NCI-H2171 (cell line): ENCODE results near the gene SDC3.
A peak's percentile ranks its signal among the peaks of the same experiment; 100 is the strongest.

Source experiments
- DNase-seq: peaks from one replicate; lab custom pipeline; 2025; lab: John Stamatoyannopoulos, UW

SDC3 gene

DNA sequence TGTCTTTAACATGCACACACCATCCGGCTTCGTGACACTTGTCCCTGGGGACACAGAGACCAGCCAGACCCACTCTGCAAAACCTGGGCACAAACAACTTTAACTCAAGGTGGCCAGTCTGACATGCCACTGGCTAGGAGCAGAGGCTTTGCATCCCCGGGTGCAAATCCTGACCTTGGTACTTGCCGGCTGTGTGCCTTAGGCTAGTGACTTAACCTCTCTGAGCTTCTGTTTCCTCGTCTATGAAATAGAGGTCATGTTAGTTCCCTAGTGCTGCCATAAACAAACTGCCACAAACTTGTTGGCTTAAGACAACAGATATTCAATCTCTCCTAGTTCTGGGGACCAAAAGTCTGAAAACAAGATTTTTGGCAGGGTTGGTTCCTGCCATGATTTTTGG is 60.4 kb downstream of the SDC3 start:
- DNase-seq = no peak

DNA sequence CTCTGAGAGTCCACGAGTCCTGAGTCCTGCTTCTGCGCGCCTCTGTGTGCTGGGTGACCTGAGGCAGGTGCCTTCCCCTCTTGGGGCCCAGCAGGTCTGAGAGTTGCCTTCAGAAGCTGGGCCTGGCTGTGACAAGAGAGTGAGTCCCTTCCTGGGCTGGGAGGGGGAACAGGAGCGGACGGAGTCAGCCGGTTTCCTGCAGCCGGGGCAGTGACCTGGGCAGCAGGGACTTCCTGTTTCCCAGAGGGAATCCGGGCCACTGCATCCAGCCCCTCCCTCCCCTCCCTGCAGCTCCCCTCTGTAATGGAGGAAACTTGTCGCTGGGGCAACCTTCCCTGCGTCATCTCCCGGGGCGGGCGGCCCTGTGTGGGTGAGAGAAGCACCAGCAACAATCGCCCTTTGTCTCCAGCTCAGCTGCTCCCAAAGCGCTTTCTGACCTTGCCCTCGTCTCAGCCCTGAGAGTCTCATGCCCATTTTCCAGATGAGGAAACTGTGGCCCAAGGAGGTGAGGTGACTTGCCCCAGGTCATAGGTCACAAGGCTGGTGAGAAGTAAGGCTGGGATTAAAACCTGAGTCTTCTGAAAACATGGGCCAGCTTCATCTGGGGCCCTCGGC is 61.1 kb downstream of the SDC3 start:
- no peak for DNase-seq

DNA sequence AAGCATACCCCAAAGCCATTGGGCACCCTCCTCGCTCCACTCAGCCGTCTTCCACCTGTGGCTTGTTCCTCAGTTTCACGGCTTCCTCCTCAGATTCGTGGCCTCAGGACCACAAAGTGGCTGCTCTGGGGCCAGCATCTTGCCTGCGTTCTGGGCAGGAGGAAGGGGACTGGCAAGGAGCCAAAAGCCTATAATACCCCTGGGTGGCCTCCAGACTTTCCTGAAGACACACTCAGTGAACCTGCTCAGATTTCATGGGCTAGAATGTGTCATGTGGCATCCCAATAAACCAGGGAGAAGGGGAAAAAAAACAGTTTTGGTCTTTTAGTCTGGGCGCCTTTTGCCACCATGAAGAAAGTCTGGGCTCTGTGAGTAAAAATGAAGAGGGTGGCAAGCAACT is 62.0 kb downstream of the SDC3 start:
- DNase-seq = no peak

DNA sequence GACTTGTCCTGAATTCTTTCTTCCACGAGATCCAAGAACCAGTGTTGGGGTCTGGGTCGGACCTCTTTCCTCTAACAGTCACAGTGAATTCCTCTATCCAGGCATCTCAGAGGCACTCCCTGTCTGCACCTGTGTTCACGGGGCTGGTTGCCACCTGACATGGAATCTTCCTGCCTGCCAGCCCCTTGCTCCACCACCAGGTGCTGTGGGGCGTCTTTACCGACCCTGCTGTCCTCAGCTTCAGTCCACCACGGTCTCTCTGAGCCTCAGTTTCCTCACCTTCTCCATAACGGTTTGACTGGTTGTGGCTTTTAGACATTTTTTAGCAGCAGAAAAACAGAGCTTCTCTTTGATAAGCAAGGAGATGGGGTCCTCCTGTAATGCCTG is 62.7 kb downstream of the SDC3 start:
- DNase-seq = no peak

DNA sequence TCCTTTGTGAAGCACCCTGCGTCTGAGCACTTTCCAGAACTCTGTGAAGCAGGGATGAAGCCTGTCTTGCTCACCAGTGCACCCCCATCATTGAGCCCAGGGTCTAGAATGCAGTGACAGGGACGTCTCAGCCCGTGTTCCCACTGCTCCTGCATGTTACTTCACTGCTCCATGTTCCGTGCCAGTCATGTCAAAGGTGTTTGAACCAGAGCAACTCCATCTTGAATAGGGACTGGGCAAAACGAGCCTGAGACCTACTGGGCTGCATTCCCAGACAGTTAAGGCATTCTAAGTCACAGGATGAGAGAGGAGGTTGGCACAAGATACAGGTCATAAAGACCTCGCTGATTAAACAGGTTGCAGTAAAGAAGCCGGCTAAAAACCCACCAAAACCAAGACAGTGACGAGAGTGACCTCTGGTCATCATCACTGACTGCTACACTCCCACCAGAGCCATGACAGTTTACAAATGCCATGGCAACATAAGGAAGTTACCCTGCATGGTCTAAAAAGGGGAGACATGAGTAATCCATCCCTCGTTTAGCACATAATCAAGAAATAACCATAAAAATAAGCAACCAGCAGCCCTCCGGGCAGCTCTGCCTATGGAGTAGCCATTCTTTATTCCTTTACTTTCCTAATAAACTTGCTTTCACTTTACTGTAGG is 63.2 kb downstream of the SDC3 start:
- DNase-seq = no peak

DNA sequence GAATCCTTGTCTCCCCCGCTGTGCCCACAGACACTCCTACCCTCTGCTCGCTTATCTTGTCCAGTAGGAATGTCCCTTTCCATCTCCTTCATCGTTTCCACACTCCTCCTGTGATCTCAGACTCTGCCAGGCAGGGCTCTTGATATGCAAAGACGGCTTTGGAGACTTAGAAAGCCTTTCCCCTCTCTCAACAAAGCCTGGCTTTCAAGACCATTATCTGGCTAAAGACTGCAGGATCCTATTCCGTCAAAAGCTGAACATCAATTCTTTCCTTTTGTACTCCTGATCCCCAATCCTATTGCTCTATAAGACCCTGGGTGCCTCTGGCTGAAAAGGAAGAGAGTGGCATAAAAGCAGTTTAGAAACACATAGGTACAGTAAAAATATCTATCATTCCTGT is 63.9 kb downstream of the SDC3 start:
- no peak for DNase-seq

DNA sequence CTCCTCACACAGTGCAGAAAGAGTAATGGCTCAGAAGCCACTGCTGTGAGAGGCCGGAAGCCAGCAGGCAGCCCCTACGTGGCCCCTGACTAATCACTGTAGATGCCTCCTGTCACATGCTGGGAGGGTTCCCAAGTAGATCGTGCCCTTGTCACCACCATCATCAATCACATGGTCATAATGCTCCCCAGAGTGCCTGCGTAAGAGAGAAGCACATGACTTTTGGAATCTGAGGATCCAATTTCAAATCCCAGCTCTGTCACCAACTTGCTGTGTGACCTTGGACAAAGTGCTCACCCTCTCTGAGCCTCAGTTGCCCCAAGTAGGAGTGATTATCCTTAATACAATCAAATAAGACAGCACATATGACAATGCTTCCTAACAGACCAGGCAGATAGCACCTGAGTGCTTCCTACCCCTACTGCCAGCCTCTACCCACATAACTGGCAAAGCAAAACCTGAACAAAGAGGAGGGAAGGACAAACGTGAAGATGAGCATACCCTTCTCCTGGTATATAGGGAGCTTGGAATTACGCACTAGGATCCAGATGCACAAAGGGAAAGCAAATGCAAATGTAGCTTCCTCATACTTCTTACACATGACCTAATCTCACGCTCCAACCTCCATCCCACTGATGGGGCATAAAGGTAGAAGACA is 65.7 kb downstream of the SDC3 start:
- DNase-seq = no peak

DNA sequence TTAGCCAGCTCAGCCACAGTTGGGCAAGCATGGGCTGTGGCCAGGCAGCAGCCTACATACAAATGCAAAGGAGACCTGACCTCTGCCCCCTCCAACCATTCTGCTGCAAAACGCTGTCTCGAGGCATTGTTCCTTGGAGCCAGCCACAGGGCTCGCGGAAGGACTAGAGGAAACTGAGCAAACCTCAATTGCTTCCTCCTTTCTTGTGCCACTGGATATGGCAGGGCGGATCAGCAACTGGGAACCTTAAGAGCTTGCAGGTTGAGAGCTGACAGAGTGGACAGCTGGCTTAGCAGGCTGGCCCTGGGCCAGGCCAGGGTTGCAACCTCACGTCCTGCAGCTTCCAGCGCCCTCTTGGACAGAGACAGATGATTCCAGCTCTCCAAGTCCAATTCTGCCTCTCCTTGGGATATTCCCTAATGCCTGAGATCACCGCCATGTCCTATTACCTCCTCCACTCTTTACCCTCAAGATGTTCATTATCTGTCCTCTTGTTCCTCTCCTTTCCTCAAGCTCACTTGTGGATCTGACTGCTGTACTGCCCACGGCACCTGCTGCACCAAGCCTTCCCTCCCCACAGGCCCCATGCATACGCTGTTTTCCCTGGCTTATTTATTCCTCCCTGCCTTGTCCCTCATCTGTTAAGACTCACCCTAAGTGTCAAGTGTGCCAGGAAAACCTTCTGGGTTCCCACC is 67.5 kb downstream of the SDC3 start:
- no peak for DNase-seq

DNA sequence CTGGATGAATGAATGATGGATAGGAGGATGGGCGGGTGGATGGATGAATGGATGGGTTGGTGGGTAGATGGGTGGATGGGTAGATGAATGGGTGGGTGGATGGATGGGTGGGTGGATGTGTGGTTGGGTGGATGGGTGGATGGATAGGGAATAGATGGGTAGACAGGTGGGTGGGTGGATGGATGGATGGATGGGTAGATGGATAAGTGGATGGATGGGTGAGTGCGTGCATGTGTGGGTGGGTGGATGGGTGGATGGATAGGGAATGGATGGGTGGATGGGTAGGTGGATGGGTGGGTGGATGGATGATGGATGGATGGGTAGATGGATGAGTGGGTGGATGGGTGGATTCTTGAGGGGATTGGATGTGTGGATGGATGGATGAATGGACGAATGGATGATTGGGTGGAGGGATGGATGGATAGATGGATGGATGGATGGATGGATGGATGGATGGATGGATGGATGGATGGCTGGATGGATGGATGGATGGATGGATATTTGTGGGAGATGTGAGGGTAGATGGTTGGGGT is 68.7 kb downstream of the SDC3 start:
- no peak for DNase-seq

DNA sequence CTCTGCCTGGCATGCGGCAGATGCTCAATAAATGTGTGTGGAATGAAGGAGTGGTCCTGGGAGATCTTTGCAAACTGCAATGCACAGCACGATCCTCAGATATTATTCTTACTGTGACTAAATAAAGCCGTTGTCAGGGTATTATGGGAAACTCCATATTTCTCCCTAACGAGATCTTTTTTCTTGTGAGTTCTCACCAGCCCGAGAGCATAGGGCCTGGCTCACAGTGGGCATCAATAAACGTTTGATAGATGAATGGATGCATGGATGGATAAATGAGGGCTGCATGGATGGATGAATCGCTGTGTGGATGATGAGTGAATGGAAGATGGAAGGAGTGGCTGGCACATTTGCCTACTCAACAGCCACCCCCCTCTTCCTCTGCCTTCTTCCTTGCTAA is 69.6 kb downstream of the SDC3 start:
- no peak for DNase-seq

DNA sequence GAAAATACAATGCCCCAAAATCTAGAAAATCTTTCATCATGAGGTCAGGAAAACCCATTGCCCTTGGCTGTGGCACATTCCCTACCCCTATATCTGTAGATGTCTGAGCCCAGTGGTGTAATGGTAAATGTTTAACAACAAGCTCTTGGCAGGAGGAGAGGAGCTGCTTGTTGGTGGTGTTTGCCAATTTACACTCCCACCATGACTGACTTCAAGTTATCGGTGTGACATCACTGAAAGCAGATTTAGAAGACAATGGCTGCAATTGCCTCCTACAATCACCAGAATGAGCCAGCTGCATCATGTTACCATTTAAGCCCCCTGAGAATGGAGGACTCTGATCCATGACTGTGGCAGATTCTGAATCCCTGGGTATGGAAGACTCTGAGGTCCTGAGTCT is 70.9 kb downstream of the SDC3 start:
- DNase-seq = no peak

DNA sequence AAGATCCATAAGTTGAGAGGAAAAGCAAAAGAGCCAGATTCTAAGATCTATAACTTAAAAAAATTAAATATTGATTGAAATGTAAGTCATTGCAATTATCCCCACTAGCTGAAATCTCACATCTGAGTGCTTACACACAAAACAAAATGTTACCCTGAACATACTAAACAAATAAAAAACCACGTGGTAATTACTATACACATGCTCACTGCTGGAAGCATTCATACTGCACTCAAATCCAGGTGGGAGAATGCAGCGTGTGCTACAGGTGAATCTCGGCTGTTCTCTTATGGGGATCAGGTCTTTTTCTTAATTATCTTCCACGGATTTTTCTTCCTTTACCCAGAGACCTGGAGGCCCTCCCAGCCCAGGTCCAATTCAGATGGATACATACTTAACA is 74.3 kb downstream of the SDC3 start:
- DNase-seq = no peak

DNA sequence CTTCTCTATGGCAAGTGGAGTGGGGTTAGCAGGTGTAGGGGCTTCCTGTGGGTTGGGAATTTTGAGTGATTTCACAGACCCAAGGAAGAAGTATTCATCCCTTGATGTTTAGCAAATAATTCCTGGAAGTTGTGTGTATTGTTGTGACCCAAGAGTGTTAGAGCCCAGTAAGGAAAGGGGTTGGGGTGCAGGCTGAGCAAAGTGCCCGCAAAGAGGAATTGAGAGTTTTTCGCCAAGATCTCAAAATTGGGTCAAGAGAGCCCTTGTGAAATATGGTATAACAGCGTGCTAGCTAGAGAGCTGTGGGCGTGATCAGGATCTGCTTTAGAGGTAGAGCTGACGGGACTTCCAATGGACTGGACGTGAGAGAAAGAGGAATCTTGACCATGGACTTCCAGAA is 78.0 kb downstream of the SDC3 start:
- DNase-seq = no peak

DNA sequence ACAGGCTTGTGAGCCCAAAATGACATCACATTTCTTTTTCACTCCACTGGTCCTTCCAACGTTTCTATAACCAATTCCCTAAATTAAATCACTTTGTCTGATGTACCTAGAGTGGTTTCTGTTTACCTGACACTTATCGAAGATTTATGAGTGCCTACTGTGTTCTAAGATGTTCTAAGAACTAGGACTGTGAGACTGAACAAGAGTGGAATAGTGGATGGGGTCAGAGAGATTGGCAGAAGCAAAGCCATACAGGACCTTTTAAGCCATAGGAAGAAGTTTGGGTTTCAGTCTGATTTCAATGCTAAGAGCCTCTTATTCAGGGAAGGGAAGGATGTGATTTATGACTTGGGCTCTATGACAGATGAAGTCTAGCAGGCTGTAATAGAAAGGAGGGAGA is 78.7 kb downstream of the SDC3 start:
- DNase-seq = no peak

DNA sequence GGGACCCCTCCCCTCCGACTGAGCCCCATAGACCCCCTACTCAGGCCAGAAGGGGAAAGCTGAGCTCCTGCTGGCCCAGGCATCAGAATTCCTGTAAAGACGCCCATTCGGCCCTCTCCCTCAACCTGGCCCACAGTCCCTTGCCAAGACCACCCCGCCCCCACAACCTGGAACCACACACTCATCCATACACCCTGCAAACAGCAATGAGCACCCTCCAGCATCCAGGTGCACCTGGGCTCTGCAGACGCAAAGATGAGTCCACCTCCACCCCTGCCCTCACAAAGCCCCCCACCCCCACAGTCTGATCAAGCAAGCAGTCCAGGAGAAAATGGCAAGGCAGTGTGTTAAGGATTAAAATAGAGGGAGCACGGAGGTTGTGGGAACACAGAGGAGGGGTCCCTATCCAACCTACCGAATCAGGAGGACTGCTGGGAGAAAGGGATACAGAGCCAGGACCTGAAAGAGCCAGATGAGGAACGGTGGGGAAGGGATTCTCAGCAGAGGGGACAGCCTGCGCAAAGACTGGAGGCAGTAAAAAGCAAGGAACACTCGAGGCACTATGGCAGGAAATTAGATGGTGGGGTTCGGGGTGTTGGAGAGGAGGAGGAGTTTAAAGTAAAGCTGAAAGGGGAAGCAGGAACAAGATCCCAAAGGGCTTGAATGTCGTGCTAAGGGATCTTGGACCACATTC is 83.7 kb downstream of the SDC3 start:
- no peak for DNase-seq

DNA sequence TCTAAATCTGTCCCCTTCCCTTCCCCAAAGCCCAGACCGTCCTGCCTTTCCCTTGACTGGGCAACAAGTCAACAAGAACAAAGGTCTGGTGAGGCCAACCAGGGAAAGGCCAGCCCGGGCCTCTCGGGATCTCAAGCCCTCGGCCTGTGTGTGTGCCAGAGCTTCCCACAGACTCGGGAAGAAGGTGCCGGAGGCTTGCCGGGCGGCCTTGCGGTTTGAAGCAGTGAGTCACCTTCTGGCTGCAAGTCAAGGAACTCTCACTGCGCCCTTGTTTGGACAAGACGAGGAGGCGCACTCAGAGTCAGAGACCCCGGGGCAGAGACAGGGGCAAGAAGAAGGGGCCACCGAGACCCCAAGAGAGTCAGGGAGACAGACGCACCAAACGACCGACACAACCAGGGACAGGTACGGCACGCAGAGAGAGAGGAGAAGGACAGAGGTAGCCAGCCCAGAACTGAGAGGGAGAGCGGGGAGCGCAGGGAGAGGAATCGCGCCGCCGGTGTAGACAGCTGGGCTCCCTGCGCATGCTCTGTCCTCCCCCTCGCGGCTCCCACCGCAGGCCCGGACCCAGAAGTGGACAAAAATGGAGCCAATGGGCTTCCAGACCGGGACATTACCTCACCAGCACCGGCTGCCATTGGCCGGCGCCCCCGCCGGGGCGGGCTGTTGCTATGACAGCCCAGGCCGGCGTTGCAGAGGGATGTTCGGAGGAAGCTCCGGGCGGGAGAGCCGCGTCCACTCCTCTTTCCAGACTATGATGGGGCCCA is 84.4 kb downstream of the SDC3 start:
- peak; percentile 91 for DNase-seq

DNA sequence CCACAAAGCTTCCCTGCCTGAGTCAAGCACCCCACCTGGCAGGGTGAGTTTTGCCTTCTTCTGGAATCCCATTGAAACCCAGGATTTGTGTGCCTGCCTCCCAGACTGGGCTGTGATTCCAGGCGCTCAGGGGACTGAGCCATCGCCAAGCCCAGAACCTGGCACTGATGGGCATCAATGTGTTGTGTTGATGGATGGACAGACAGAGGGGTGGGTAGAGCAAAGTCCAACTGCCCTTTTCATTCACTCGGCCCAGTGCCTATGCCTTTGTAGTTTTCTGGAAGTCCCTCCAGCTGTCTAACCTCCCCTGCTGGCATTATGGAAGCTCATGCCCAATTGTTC is 85.0 kb downstream of the SDC3 start:
- no peak for DNase-seq

DNA sequence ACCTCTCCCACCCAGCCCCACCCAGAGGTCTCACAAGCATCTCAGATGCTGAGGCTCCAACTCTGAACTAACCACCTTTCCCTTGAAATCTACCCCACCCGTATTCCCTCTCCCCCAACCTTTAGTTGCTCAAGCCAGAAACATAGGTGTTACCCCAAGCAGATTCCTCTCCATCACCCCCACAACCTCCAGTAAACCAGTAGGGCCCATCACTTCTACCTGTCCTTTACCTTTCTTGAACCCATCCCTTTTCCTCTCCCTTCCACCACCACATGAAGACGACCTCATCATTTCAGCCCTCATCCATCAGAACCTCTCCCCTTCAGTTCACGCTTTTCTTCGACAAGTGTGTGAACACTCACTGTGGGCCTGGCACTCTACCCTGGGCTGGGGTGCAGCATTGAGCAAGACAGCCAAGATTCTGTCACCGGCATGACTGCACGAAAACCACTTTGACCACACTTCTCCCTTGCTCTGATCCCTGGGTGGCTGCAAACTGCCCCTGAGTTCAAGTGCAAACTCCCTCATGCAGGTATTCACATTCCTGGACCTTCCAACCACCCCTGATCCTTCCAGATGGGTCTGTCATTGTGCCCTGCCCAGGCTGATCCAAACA is 85.5 kb downstream of the SDC3 start:
- no peak for DNase-seq

DNA sequence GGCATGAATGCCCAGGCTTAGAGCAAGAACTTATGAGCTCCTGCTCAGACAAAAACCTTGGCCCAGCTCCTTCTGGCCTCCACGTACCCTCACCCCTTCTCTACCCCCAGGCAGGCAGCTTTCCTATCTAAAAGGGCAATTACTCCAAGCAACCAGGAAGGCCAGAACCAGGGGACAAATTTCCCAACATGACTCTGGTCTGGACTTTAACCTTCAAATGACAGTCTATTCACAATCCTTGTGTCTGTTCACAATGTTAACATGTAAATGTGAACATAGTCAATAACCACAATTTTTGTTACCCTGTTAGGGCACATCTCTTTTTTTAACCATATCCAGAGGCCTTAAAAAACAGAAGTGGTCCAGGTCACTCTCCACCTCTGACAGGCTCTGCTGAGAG is 86.6 kb downstream of the SDC3 start:
- no peak for DNase-seq

DNA sequence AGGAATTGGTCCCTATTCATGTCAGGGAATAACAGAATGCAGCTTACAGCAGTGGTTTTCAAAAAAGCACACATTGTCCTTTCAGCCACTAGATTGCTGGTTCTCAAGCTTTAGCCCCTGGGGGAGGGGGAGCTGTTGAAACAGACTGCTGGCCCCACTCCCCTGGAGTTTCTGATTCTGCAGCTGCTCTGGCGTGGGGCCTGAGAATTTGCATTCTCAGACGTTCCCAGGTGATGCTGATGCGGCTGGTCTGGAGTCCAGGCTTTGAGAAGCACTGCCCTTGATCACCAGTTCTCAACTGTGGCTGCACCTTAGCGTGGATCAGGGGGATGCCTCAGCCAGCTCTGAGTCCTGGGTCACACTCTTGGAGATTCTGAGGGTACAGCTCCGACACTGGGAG is 88.3 kb downstream of the SDC3 start:
- DNase-seq = no peak
